Sigmoid colon (tissue), 7 donors: ENCODE measurements around the gene CAMKK2. TPM values are rescaled to one million over a fixed set of nuclear protein-coding genes. Genes with fewer than 3 reads are reported as not detected.
"Not testable (repeated sequence)": the region's sequence is repeated elsewhere in the genome, so short reads cannot be mapped to it uniquely, and the experiment has no call there.

Experiments used
- DNase-seq: peaks from one replicate; pipeline ENCODE4 v3.0.0-alpha.2; 2019
- H3K27ac ChIP-seq, 4 donors: fragments of 200-600 bp; sonication (generic); one replicate each; pipeline ENCODE4 v1.5.1; 2016 to 2019; ENCODE audit warnings: mild to moderate bottlenecking in 1 of 4
- H3K27me3 ChIP-seq, 3 donors: fragments of 200-600 bp; sonication (generic); one replicate each; pipeline ENCODE4 v1.5.1; 2019; ENCODE audit warnings: mild to moderate bottlenecking in 1 of 3
- H3K36me3 ChIP-seq, 4 donors: fragments of 200-600 bp; sonication (generic); one replicate each; pipeline ENCODE4 v1.5.1; 2016 to 2019
- H3K4me1 ChIP-seq, 4 donors: fragments of 200-600 bp; sonication (generic); one replicate each; pipeline ENCODE4 v1.5.1; 2017 to 2019
- H3K4me3 ChIP-seq, 4 donors: fragments of 200-600 bp; sonication (generic); one replicate each; pipeline ENCODE4 v1.5.1; 2017 to 2019; ENCODE audit warnings: mild to moderate bottlenecking in 2 of 4, moderate library complexity in 1 of 4
- H3K9me3 ChIP-seq, 4 donors: fragments of 200-600 bp in 3 of 4; sonication (generic) in 3 of 4; one replicate each; pipeline versions ENCODE4 v1.5.1 to v1.6.1; 2013 to 2019
- EP300 ChIP-seq, 4 donors: sonication (generic); formaldehyde crosslinking; IDR thresholded peaks; one replicate each; pipeline ENCODE4 v1.6.1; 2017; ENCODE audit warnings: antibody characterized with exemption in 4 of 4
- POLR2A ChIP-seq, 2 donors: fragments of 450-650 bp; IDR thresholded peaks; one replicate each; pipeline ENCODE4 v1.6.1; 2016; ENCODE audit warnings: antibody characterized with exemption in 2 of 2, mild to moderate bottlenecking in 2 of 2, moderate library complexity in 2 of 2
- POLR2AphosphoS5 ChIP-seq, 4 donors: sonication (generic); formaldehyde crosslinking; IDR thresholded peaks; one replicate each; pipeline ENCODE4 v1.6.1; 2017; ENCODE audit warnings: antibody characterized with exemption in 4 of 4
- WGBS, 2 donors: extraction: QIAGEN DNeasy Blood & Tissue Kit; methylation state at CpG; one replicate each; pipeline ENCODE4 v1.1.7; 2013; 5-methylcytosine and 5-hydroxymethylcytosine counted together
- intact Hi-C: fragments of 100-400 bp; cut with DNase I; formaldehyde crosslinking; loops from one replicate; pipeline ENCODE4 v1.15.1; 2023
- polyA plus RNA-seq, 3 donors: library from polyadenylated mRNA; stranded (reverse); fragments of 200-250 nt; gene quantifications; one replicate each; pipeline ENCODE4 v1.2.3, GENCODE V29; 2013
- total RNA-seq, 4 donors: library from RNA; depleted of rRNA; stranded (reverse); fragments of >200 nt; gene quantifications; one replicate each; pipeline ENCODE4 v1.1.0, GENCODE V29; 2016
- TF ChIP-seq, protein P1 (sequence below), 4 experiments: fragments of 450-650 bp in 3 of 4; fragments of 200-600 bp in 1 of 4; IDR thresholded peaks; one replicate each; pipeline ENCODE4 v1.5.1; 2016 to 2019; ENCODE audit warnings: antibody characterized with exemption in 4 of 4, mild to moderate bottlenecking in 3 of 4, moderate library complexity in 2 of 4
- donor health status: healthy with polysubstance abuse.
- donor health status: Bipolar disorder and iron deficiency.
- donor health status: healthy.

Gene CAMKK2
- total and polyA plus RNA-seq, 7 donors, result 18.0 to 33.8 (median 25.0) TPM

GRCh38 chr12:121260091-121260490 lies 36.4 kb downstream of the CAMKK2 start:
- TF ChIP-seq EP300 (IDR thresholded peaks at IDR 0.05) (no peak), POLR2AphosphoS5 (IDR thresholded peaks at IDR 0.05) (no peak), POLR2A (IDR thresholded peaks at IDR 0.05) (no peak)
- TF ChIP-seq, protein P1, sequence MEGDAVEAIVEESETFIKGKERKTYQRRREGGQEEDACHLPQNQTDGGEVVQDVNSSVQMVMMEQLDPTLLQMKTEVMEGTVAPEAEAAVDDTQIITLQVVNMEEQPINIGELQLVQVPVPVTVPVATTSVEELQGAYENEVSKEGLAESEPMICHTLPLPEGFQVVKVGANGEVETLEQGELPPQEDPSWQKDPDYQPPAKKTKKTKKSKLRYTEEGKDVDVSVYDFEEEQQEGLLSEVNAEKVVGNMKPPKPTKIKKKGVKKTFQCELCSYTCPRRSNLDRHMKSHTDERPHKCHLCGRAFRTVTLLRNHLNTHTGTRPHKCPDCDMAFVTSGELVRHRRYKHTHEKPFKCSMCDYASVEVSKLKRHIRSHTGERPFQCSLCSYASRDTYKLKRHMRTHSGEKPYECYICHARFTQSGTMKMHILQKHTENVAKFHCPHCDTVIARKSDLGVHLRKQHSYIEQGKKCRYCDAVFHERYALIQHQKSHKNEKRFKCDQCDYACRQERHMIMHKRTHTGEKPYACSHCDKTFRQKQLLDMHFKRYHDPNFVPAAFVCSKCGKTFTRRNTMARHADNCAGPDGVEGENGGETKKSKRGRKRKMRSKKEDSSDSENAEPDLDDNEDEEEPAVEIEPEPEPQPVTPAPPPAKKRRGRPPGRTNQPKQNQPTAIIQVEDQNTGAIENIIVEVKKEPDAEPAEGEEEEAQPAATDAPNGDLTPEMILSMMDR (IDR thresholded peaks at IDR 0.05), result no peak
- intact Hi-C loops, result no loop called here
- Histone ChIP-seq H3K27ac (no peak overlapping the region), H3K9me3 (no peaks in the 10 kb centered on the region), H3K27me3 (no peaks in the 10 kb centered on the region), H3K36me3 (peaks cover 21 to 70% (median 31%) of the 10 kb centered on the region in 4 donors), H3K4me1 (no peaks in the 10 kb centered on the region), H3K4me3 (no peak overlapping the region)
- DNase-seq, result no peak
- 86 to 94% methylated on average over 7 of the region's 7 CpGs for WGBS, 2 donors

DNA sequence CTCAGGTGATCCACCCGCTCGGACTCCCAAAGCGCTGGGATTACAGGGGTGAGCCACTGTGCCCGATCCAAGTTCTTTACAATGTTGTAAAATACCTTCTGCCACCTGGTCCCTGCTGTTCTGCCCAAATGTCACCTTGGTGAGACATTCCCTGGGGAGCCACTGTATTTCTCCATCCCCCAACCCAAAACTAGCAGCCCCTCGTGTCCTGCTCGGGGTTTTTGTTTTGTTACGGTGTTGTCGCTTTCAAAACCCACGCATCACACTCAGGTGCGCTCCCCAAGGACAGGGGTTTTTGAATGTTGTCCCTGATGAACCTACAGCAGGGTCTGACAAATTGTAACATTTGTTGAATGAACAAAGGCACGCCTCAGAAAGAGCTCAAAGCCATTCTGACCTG lies 37.4 kb downstream of the CAMKK2 start:
- WGBS, 2 donors, result 96 to 98% methylated on average over 11 of the region's 11 CpGs
- Histone ChIP-seq H3K4me3 (no peak overlapping the region), H3K27me3 (no peaks in the 10 kb centered on the region), H3K36me3 (peaks cover 19 to 71% (median 30%) of the 10 kb centered on the region in 4 donors), H3K9me3 (no peaks in the 10 kb centered on the region), H3K27ac (no peak overlapping the region), H3K4me1 (no peaks in the 10 kb centered on the region)
- intact Hi-C loops, result no loop called here
- DNase-seq, result no peak
- TF ChIP-seq POLR2AphosphoS5 (IDR thresholded peaks at IDR 0.05) (no peak), POLR2A (IDR thresholded peaks at IDR 0.05) (no peak), EP300 (IDR thresholded peaks at IDR 0.05) (no peak)
- TF ChIP-seq, protein P1 (IDR thresholded peaks at IDR 0.05), result no peak

DNA sequence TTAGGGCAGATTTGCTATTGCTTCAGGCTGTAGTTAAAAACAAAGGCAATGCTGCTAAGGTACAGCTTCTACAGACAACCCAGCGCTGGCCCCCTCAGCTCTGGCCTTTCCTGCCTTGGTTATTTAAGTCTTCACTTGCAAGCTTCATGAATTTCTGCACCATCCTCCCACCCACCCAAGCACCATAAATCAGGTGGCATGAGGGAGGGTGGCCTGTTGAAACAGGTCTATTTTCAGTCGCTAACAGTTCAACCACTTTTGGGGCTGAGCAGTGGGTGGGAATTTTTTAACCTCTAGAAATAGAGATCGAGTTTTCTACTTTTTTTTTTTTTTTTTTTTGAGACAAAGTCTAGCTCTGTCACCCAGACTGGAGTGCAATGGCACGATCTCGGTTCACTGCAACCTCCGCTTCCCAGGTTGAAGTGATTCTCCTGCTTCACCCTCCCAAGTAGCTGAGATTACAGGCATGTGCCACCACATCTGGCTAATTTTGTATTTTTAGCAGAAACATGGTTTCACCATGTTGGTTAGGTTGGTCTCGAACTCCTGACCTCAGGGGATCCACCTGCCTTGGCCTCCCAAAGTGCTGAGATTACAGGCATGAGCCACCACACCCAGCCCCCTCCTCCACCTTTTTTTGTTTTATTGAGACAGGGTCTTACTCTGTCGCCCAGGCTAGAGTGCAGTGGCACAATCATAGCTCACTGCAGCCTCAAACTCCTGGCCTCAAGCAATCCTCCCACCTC lies 38.6 kb downstream of the CAMKK2 start:
- DNase-seq, intact Hi-C loops, H3K27me3 ChIP-seq, H3K9me3 ChIP-seq, H3K4me3 ChIP-seq, H3K4me1 ChIP-seq, H3K27ac ChIP-seq: not testable (repeated sequence)
- WGBS, 2 donors, result 87 to 94% methylated on average over 8 of the region's 8 CpGs
- peaks cover 13 to 71% (median 30%) of the 10 kb centered on the region in 4 donors for H3K36me3 ChIP-seq

GRCh38 chr12:121255433-121255832 lies 41.1 kb downstream of the CAMKK2 start:
- Histone ChIP-seq H3K36me3 (peaks cover 17 to 73% (median 26%) of the 10 kb centered on the region in 4 donors), H3K27me3 (no peaks in the 10 kb centered on the region), H3K9me3 (no peaks in the 10 kb centered on the region), H3K4me1 (no peaks in the 10 kb centered on the region), H3K4me3 (no peak overlapping the region), H3K27ac (no peak overlapping the region)
- no peak for TF ChIP-seq EP300 (IDR thresholded peaks at IDR 0.05)
- TF ChIP-seq, protein P1 (IDR thresholded peaks at IDR 0.05), result no peak
- no peak for TF ChIP-seq POLR2A (IDR thresholded peaks at IDR 0.05)
- TF ChIP-seq POLR2AphosphoS5 (IDR thresholded peaks at IDR 0.05), result no peak
- 92% methylated on average over 9 of the region's 9 CpGs for WGBS, 2 donors
- no peak for DNase-seq
- intact Hi-C loops, result no loop called here

- Histone ChIP-seq H3K36me3 (peaks cover 4 to 73% (median 31%) of the 10 kb centered on the region in 4 donors), H3K4me3 (no peak overlapping the region), H3K4me1 (no peaks in the 10 kb centered on the region), H3K9me3 (no peaks in the 10 kb centered on the region), H3K27ac (no peak overlapping the region), H3K27me3 (no peaks in the 10 kb centered on the region)
- intact Hi-C loops, result no loop called here
- DNase-seq, result no peak
- no peak for TF ChIP-seq POLR2AphosphoS5 (IDR thresholded peaks at IDR 0.05)
- TF ChIP-seq, protein P1 (IDR thresholded peaks at IDR 0.05), result no peak
- TF ChIP-seq POLR2A (IDR thresholded peaks at IDR 0.05), result no peak
- no peak for TF ChIP-seq EP300 (IDR thresholded peaks at IDR 0.05)
- 96 to 97% methylated on average over 15 of the region's 15 CpGs for WGBS, 2 donors
These were observed 42.7 kb downstream of the CAMKK2 start for GRCh38 chr12:121253638-121254335.
